ENCODE measurements around the gene SYT8.
A peak's percentile ranks its signal among the peaks of the same experiment; 100 is the strongest.

Gene SYT8

DNA sequence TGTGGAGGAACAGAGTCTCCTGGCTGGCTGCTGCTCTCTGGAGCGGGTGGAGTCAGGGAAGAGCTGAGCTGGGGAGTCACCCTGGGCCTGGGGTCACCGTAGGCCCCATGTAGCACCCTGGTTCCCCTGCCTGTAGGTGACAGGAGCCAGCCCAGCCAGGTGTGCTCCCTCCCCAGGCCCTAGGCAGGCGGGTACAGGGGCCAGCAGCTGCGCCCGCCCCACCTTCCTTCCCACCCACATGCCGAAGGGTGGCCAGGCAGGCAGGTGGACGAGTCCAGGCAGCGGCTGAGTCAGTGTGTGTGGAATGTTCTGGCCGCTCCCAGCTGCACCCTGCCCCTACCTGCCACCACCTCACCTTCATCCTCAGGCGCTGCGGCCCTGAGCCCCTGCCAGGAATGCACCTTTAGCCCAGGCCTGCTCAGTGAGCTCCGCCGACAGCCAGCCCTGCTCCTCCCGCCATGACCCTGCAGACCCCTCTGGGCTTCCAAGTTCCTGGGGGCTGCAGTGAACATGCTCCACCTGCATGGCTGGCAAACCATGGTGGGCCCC, 654 bp upstream of the SYT8 start:
- DNase-seq (ENCODE audit: low read depth), result no peak
- TF ChIP-seq, protein P1, sequence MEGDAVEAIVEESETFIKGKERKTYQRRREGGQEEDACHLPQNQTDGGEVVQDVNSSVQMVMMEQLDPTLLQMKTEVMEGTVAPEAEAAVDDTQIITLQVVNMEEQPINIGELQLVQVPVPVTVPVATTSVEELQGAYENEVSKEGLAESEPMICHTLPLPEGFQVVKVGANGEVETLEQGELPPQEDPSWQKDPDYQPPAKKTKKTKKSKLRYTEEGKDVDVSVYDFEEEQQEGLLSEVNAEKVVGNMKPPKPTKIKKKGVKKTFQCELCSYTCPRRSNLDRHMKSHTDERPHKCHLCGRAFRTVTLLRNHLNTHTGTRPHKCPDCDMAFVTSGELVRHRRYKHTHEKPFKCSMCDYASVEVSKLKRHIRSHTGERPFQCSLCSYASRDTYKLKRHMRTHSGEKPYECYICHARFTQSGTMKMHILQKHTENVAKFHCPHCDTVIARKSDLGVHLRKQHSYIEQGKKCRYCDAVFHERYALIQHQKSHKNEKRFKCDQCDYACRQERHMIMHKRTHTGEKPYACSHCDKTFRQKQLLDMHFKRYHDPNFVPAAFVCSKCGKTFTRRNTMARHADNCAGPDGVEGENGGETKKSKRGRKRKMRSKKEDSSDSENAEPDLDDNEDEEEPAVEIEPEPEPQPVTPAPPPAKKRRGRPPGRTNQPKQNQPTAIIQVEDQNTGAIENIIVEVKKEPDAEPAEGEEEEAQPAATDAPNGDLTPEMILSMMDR (conservative IDR thresholded peaks at IDR 0.05; ENCODE audit: low read depth, low read length), result no peak
- no peak overlapping the region for H3K4me3 ChIP-seq (ENCODE audit: low read length)

- H3K4me3 ChIP-seq (ENCODE audit: low read length), result no peak overlapping the region
- TF ChIP-seq, protein P1 (conservative IDR thresholded peaks at IDR 0.05; ENCODE audit: low read depth, low read length), result no peak
- DNase-seq (ENCODE audit: low read depth), result no peak
Measured at GRCh38 chr11:1835671-1836010, 851 bp downstream of the SYT8 start.

- H3K4me3 ChIP-seq (ENCODE audit: low read length), result no peak overlapping the region
- TF ChIP-seq, protein P1 (conservative IDR thresholded peaks at IDR 0.05; ENCODE audit: low read depth, low read length), result no peak
- no peak for DNase-seq (ENCODE audit: low read depth)
Measured at GRCh38 chr11:1836011-1836945, 1.5 kb downstream of the SYT8 start.

- TF ChIP-seq, protein P1 (conservative IDR thresholded peaks at IDR 0.05; ENCODE audit: low read depth, low read length), result peak; percentile 91
- no peak overlapping the region for H3K4me3 ChIP-seq (ENCODE audit: low read length)
Measured at GRCh38 chr11:1837171-1838076, 2.6 kb downstream of the SYT8 start.

GRCh38 chr11:1838077-1838425, 3.3 kb downstream of the SYT8 start:
- TF ChIP-seq, protein P1 (conservative IDR thresholded peaks at IDR 0.05; ENCODE audit: low read depth, low read length), result no peak

More at GRCh38 chr11:1837171-1838076, 2.6 kb downstream of the SYT8 start:
- DNase-seq (ENCODE audit: low read depth), result no peak

DNA sequence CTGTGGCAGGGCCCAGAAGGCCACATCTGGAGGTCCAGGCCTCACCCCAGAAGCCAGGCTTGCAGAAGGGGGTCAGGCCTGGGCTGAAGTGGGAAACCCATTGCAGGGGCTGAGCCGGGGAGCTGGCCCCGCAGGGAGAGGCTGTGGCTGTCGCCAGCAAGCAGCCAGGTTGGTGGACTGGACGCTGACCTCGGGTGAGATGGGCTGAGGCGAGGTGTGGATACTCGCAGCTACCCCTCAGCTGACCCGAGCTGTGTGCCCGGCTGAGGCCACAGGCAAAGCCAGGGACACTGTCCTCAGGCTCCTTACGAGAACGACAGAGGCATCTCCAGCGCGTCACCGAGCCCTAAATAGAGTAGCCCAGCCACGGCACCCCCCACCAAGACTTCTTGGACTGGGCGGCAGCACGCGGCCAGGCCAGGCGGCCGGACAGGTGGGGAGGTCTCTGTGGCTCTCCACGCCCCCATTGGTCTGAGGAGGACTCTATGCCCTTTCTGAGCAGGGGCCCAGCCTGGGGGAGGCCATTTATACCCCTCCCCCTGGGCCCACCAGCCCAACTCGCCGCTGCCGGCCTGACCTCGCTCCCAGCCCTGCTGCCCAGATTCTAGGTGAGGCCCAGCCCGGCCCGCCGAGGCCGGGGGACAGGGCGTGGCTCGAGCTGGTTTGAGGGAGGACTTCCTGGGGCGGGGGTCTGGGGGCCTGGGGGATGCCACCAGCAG, 3.8 kb downstream of the SYT8 start, which contains the start of gene TNNI2:
Gene TNNI2, plus strand, starts transcription at position 556 of the 719 bp plus-strand sequence. CDS start 716 bp downstream, outside the sequence.
- no peak for DNase-seq (ENCODE audit: low read depth)
- H3K4me3 ChIP-seq (ENCODE audit: low read length), result no peak within 1 kb of the TSS
- TF ChIP-seq, protein P1 (conservative IDR thresholded peaks at IDR 0.05; ENCODE audit: low read depth, low read length), result no peak

More at GRCh38 chr11:1838077-1838425, 3.3 kb downstream of the SYT8 start:
- no peak overlapping the region for H3K4me3 ChIP-seq (ENCODE audit: low read length)
- DNase-seq (ENCODE audit: low read depth), result no peak
